ENCODE measurements around the gene PCGF1.

GRCh38 chr2:74515981-74516633 lies 8.6 kb upstream of the PCGF1 start:
- TF ChIP-seq CTCF (conservative IDR thresholded peaks at IDR 0.05; ENCODE audit: low read depth, low read length) (no peak), EZH2 (IDR thresholded peaks at IDR 0.05; ENCODE audit: borderline replicate concordance, low read depth, low read length, poor library complexity, severe bottlenecking) (no peak)
